AG04449 (cell line): ENCODE measurements around the gene LRFN2.

Source experiments
- CTCF ChIA-PET: fragments of 350-600 bp; formaldehyde crosslinking; extraction: SDS; loops from one replicate; lab custom pipeline; 2021; ENCODE audit warnings: antibody characterized with exemption; lab: Yijun Ruan, JAX
- POLR2A ChIA-PET: fragments of 400-600, 350-600 bp; formaldehyde crosslinking; extraction: SDS; loops from one replicate; lab custom pipeline; 2020; ENCODE audit warnings: antibody characterized with exemption, inconsistent platforms; lab: Yijun Ruan, JAX
- DNase-seq: peaks from one replicate; pipeline ENCODE4 v3.0.0-alpha.2; 2010; ENCODE audit warnings: low read depth, low spot score
- H3K4me3 ChIP-seq: 2 replicates; pipeline ENCODE4 v1.5.1; 2011; ENCODE audit warnings: low read depth, mild to moderate bottlenecking, control low read depth, low read length
- CTCF ChIP-seq: IDR thresholded peaks from one replicate; pipeline ENCODE4 v1.5.1; 2011; ENCODE audit warnings: mild to moderate bottlenecking, moderate library complexity, low read length, control low read depth, inconsistent platforms; ENCODE audit not compliant: insufficient read depth; ENCODE audit errors: missing control alignments

LRFN2 gene

GRCh38 chr6:40577672-40578071 lies 9.5 kb downstream of the LRFN2 start:
- TF ChIP-seq CTCF, result no peak
- no peak for DNase-seq
- H3K4me3 ChIP-seq, result no peak overlapping the region
- ChIA-PET CTCF (no interaction called here), POLR2A (no interaction called here)

DNA sequence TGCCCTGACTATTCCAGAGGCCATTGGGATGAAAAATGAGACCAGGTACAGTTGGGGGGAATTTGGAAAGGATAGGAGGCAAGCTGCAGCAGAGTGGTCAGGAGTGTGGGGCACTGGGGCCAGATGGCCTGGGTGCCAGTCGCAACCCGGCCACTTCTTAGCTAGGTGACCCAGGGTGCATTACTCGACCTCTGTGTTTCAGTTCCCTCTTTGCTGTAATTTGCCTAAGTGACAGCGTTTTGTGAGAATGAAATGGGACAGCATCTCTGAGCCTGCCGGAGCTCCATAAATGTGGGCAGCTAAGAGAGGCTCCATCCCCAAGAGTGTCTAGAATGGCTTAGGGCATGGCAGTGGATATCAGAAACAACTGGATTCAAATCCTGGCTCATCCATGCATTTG lies 13.9 kb downstream of the LRFN2 start:
- no peak for TF ChIP-seq CTCF
- no peak for DNase-seq
- ChIA-PET POLR2A (no interaction called here), CTCF (no interaction called here)
- no peak overlapping the region for H3K4me3 ChIP-seq

GRCh38 chr6:40569162-40569910 lies 17.8 kb downstream of the LRFN2 start:
- DNase-seq, result no peak
- TF ChIP-seq CTCF, result no peak
- H3K4me3 ChIP-seq, result no peak overlapping the region
- CTCF ChIA-PET, result no interaction called here
- POLR2A ChIA-PET, result no interaction called here

GRCh38 chr6:40568062-40568708 lies 19.0 kb downstream of the LRFN2 start:
- no peak for DNase-seq
- POLR2A ChIA-PET, result no interaction called here
- no peak overlapping the region for H3K4me3 ChIP-seq
- TF ChIP-seq CTCF, result no peak
- CTCF ChIA-PET, result interaction anchor here (1.5 kb wide), 1 partner anchor 19 kb away, joined by 3 read pairs; no protein-coding TSS in a partner anchor

DNA sequence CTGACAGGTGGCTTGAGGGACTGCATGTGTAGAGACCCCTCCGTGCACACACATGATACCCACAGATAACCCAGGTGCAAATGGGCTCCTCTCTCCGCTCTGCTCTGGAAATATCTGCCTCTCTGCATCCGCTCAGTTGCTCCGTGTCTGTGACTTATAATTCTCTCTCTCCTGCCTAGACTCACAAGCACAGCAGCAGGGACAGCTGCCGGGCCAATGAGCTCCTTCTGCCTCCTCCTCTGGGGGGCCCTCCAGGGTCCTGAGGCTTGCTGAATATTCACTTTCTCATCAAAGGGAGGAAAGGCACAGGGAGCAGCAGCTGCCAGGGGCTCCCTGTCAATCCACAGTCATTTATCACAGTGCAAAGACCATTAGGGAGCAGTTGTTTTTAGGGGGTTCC lies 24.1 kb downstream of the LRFN2 start:
- POLR2A ChIA-PET, result no interaction called here
- DNase-seq, result no peak
- CTCF ChIA-PET, result interaction anchor here (1.3 kb wide), 1 partner anchor 24 kb away, joined by 3 read pairs; the partner anchor contains the start of gene LRFN2
- TF ChIP-seq CTCF, result no peak
- no peak overlapping the region for H3K4me3 ChIP-seq

GRCh38 chr6:40559056-40559455 lies 28.1 kb downstream of the LRFN2 start:
- ChIA-PET POLR2A (no interaction called here), CTCF (interaction anchor here (2.9 kb wide), 1 partner anchor 10 kb away, joined by 9 read pairs; no protein-coding TSS in a partner anchor)
- TF ChIP-seq CTCF, result no peak
- DNase-seq, result no peak
- H3K4me3 ChIP-seq, result no peak overlapping the region
